Measurements from ENCODE around the gene DMRTA2. TPM values are rescaled to one million over a fixed set of nuclear protein-coding genes. Genes with fewer than 3 reads are reported as not detected.

Gene DMRTA2
- total RNA-seq, 6 experiments from 2014 or later = not detected

DNA sequence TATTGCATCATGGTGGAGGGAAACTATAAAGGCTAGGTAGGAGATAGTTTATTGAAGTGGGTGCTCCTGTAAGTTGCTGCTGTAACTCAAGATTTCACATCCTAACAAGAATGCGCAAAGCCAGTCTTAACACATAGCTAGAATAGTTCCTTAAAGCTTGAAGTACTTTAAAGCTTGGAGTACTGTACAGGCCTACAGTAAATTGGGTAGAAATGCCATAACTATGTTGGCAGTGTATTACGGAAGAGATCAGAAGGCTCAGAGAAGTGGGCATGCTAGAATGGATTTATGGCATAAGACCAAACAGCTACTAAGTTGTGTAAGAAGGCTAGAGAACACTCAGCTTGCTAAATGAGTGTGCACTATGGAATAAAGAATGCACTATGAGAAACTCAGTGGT, 44.5 kb downstream of the DMRTA2 start:
- Histone ChIP-seq H3K36me3 (no peaks in the 10 kb centered on the region), H3K4me3 (no peak overlapping the region), H3K27ac (no peak overlapping the region), H3K4me1 (no peaks in the 10 kb centered on the region), H3K9me3 (no peaks in the 10 kb centered on the region), H3K27me3 (no peaks in the 10 kb centered on the region)
- TF ChIP-seq, protein P1, sequence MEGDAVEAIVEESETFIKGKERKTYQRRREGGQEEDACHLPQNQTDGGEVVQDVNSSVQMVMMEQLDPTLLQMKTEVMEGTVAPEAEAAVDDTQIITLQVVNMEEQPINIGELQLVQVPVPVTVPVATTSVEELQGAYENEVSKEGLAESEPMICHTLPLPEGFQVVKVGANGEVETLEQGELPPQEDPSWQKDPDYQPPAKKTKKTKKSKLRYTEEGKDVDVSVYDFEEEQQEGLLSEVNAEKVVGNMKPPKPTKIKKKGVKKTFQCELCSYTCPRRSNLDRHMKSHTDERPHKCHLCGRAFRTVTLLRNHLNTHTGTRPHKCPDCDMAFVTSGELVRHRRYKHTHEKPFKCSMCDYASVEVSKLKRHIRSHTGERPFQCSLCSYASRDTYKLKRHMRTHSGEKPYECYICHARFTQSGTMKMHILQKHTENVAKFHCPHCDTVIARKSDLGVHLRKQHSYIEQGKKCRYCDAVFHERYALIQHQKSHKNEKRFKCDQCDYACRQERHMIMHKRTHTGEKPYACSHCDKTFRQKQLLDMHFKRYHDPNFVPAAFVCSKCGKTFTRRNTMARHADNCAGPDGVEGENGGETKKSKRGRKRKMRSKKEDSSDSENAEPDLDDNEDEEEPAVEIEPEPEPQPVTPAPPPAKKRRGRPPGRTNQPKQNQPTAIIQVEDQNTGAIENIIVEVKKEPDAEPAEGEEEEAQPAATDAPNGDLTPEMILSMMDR (IDR thresholded peaks at IDR 0.05) = no peak
- TF ChIP-seq POLR2A (IDR thresholded peaks at IDR 0.05) = no peak
- no peak for ATAC-seq
- 93% methylated on average over 2 of the region's 2 CpGs for WGBS (ENCODE audit: insufficient coverage, low coverage, low lambda C conversion rate, missing lambda C conversion rate)
- DNase-seq = no peak
- intact Hi-C loops (cut with DNase I) = no loop called here

DNA sequence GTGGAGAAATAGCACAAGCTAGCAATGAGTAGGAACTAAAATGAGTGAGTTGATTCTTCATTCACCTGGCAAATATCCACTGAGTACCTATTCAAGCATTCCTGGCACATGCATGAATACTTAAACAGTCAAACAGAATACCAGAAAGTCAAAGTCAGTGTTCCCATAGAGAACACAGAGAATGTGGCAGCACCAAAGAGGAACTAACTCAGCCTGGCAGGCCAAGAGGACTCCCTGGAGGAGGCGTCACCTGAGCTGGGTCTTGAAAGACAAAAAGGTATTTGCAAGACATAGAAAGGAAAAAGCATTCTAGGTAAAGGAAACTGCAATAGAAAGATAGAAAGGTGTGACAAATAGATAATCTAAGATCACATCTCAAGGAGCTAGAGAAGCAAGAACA, 49.7 kb downstream of the DMRTA2 start:
- Histone ChIP-seq H3K4me1 (peaks cover 0 to 3% (median 0%) of the 10 kb centered on the region in 4 donors), H3K9me3 (no peaks in the 10 kb centered on the region), H3K27ac (no peak overlapping the region), H3K27me3 (no peaks in the 10 kb centered on the region), H3K36me3 (no peaks in the 10 kb centered on the region), H3K4me3 (no peak overlapping the region)
- WGBS (ENCODE audit: insufficient coverage, low coverage, low lambda C conversion rate, missing lambda C conversion rate) = 71% methylated on average over 1 of the region's 1 CpG
- ATAC-seq (no peak), DNase-seq (no peak)
- intact Hi-C loops (cut with DNase I) = no loop called here
- TF ChIP-seq, protein P1 (IDR thresholded peaks at IDR 0.05) = no peak
- no peak for TF ChIP-seq POLR2A (IDR thresholded peaks at IDR 0.05)

DNA sequence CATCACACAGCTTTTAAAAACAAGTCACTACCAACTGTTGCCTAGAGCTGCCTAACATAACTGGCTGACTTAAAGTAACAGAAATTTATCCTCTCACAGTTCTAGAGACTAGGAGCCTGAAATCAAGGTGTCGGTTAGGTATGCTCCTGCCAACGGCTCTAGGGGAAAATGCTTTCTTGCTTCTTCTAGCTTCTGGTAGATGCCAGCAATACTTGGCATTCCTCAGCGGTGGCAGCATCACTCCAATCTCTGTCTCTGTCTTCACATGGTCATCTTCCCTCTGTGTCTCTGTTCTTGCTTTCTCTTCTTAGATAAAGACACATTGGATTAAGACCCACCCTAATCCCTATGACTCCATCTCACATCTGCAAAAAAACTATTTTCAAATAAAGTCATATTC, 51.5 kb downstream of the DMRTA2 start:
- TF ChIP-seq POLR2A (IDR thresholded peaks at IDR 0.05) = no peak
- TF ChIP-seq, protein P1 (IDR thresholded peaks at IDR 0.05) = no peak
- peaks cover 0 to 3% of the 10 kb centered on the region in 2 donors for H3K27me3 ChIP-seq
- no peak for DNase-seq
- 67% methylated on average over 3 of the region's 3 CpGs for WGBS (ENCODE audit: insufficient coverage, low coverage, low lambda C conversion rate, missing lambda C conversion rate)
- no peaks in the 10 kb centered on the region for H3K9me3 ChIP-seq
- H3K36me3 ChIP-seq = no peaks in the 10 kb centered on the region
- H3K27ac ChIP-seq = no peak overlapping the region
- ATAC-seq = no peak
- intact Hi-C loops (cut with DNase I) = no loop called here
- peaks cover 0 to 7% (median 0%) of the 10 kb centered on the region in 4 donors for H3K4me1 ChIP-seq
- no peak overlapping the region for H3K4me3 ChIP-seq

DNA sequence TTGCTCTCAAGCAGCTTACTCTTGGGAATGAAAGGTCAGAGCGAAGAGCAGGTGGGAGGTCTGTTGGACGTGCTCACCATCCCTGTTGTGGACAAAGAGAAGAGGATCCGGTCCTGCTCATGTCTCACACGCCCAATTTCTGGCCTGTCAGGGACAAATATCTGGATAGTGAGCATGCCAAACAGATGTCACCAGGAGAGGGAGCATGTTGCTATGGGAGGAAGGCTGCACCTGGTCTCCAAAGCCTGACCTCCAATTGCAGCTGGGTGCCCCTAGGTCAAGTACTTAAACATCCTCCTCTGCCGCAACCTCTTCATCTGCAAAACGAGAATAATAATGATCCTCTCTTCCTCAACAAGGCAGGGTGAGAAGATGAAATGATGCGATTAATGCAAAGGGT, 53.4 kb downstream of the DMRTA2 start:
- no peak overlapping the region for H3K4me3 ChIP-seq
- no peaks in the 10 kb centered on the region for H3K36me3 ChIP-seq
- WGBS (ENCODE audit: insufficient coverage, low coverage, low lambda C conversion rate, missing lambda C conversion rate) = 61% methylated on average over 3 of the region's 7 CpGs
- ATAC-seq (peak; percentile 26 to 60 (median 29)), DNase-seq (no peak)
- no peak for TF ChIP-seq POLR2A (IDR thresholded peaks at IDR 0.05)
- TF ChIP-seq, protein P1 (IDR thresholded peaks at IDR 0.05) = peak in 3 of 4 donors; percentile 10 to 26 (median 17)
- H3K27me3 ChIP-seq = peaks cover 0 to 3% of the 10 kb centered on the region in 2 donors
- H3K4me1 ChIP-seq = peaks cover 0 to 7% (median 0%) of the 10 kb centered on the region in 4 donors
- intact Hi-C loops (cut with DNase I) = no loop called here
- no peak overlapping the region for H3K27ac ChIP-seq
- H3K9me3 ChIP-seq = no peaks in the 10 kb centered on the region
